WERI-Rb-1 (cell line): ENCODE data around the gene TLR8.
A peak's percentile ranks its signal among the peaks of the same experiment; 100 is the strongest.

Experiments
- DNase-seq: peaks from one replicate; pipeline ENCODE4 v3.0.0-alpha.2; 2020
- H3K27ac ChIP-seq: fragments of 250-450 bp; sonication (Bioruptor Pico); 2 replicates; pipeline ENCODE4 v1.5.1; 2020; ENCODE audit warnings: mild to moderate bottlenecking, moderate library complexity
- H3K27me3 ChIP-seq: fragments of 250-450 bp; sonication (Bioruptor Pico); 2 replicates; pipeline ENCODE4 v1.5.1; 2021; ENCODE audit warnings: mild to moderate bottlenecking, low read depth, moderate library complexity; ENCODE audit not compliant: insufficient read depth, severe bottlenecking
- H3K36me3 ChIP-seq: fragments of 250-450 bp; sonication (Bioruptor Pico); 2 replicates; pipeline ENCODE4 v1.5.1; 2020; ENCODE audit warnings: mild to moderate bottlenecking, moderate library complexity
- H3K4me3 ChIP-seq: 2 replicates; pipeline ENCODE4 v1.5.1; 2011; ENCODE audit warnings: low read depth, mild to moderate bottlenecking, control low read depth, low read length
- H3K9me3 ChIP-seq: fragments of 250-450 bp; sonication (Bioruptor Pico); 2 replicates; pipeline ENCODE4 v1.5.1; 2021; ENCODE audit warnings: mild to moderate bottlenecking, moderate library complexity; ENCODE audit not compliant: severe bottlenecking
- CTCF ChIP-seq: IDR thresholded peaks from 2 replicates; pipeline ENCODE4 v1.5.1; 2011; ENCODE audit warnings: low read depth, mild to moderate bottlenecking, control low read depth, inconsistent platforms, low read length

The TLR8 gene

GRCh38 chrX:12967711-12968465, 61.5 kb downstream of the TLR8 start:
- Histone ChIP-seq H3K9me3 (no peaks in the 10 kb centered on the region), H3K36me3 (no peaks in the 10 kb centered on the region), H3K27me3 (no peaks in the 10 kb centered on the region), H3K4me3 (no peak overlapping the region), H3K27ac (no peak overlapping the region)
- DNase-seq = no peak
- no peak for TF ChIP-seq CTCF

GRCh38 chrX:12970691-12971202, 64.3 kb downstream of the TLR8 start:
- Histone ChIP-seq H3K36me3 (peaks cover 7% of the 10 kb centered on the region), H3K4me3 (no peak overlapping the region), H3K27ac (peak overlapping the region; percentile 57), H3K9me3 (no peaks in the 10 kb centered on the region), H3K27me3 (no peaks in the 10 kb centered on the region)
- peak; percentile 45 for DNase-seq
- peak; percentile 55 for TF ChIP-seq CTCF

GRCh38 chrX:12971282-12972003, 65.0 kb downstream of the TLR8 start:
- TF ChIP-seq CTCF = no peak
- Histone ChIP-seq H3K4me3 (no peak overlapping the region), H3K27me3 (no peaks in the 10 kb centered on the region), H3K27ac (peak overlapping the region; percentile 57), H3K9me3 (no peaks in the 10 kb centered on the region), H3K36me3 (peaks cover 14% of the 10 kb centered on the region)
- no peak for DNase-seq

- no peaks in the 10 kb centered on the region for H3K9me3 ChIP-seq
- DNase-seq = no peak
- H3K27me3 ChIP-seq = no peaks in the 10 kb centered on the region
- H3K27ac ChIP-seq = no peak overlapping the region
- H3K36me3 ChIP-seq = peaks cover 19% of the 10 kb centered on the region
- H3K4me3 ChIP-seq = no peak overlapping the region
- no peak for TF ChIP-seq CTCF
These were observed 65.8 kb downstream of the TLR8 start for GRCh38 chrX:12972243-12972642.
